Common myeloid progenitor, CD34-positive (primary cell): ENCODE data around the gene RASL10A. TPM values are rescaled to one million over a fixed set of nuclear protein-coding genes. Genes with fewer than 3 reads are reported as not detected.
"Not testable (repeated sequence)": the region's sequence is repeated elsewhere in the genome, so short reads cannot be mapped to it uniquely, and the experiment has no call there.

Source experiments
- CTCF ChIA-PET: fragments of 350-600 bp; sonication (Branson Sonifier 250); formaldehyde crosslinking; loops from one replicate; lab custom pipeline; 2021; ENCODE audit warnings: antibody characterized with exemption; lab: Charles Lee
- POLR2A ChIA-PET: fragments of 350-600 bp; sonication (Branson Sonifier 250); formaldehyde crosslinking; loops from one replicate; lab custom pipeline; 2021; ENCODE audit warnings: antibody characterized with exemption; lab: Charles Lee
- DNase-seq, 3 donors: peaks; one replicate each; pipeline versions ENCODE4 v3.0.0 to v3.0.0-alpha.2; 2013
- H3K27ac ChIP-seq, 2 experiments: 1 replicate in 1 of 2; 2 replicates in 1 of 2; pipeline ENCODE4 v1.7.0; 2013; ENCODE audit warnings: inconsistent platforms in 2 of 2, low read length in 2 of 2, mild to moderate bottlenecking in 2 of 2, low read depth in 1 of 2, moderate library complexity in 1 of 2; ENCODE audit not compliant: severe bottlenecking in 2 of 2, insufficient read depth in 1 of 2, poor library complexity in 1 of 2
- H3K27me3 ChIP-seq, 5 experiments: replicated peaks in 2 of 5; 1 replicate in 3 of 5; 2 replicates in 2 of 5; pipeline versions ENCODE4 v1.6.1 to v1.7.0; 2013; ENCODE audit warnings: low read length in 4 of 5, mild to moderate bottlenecking in 2 of 5, moderate library complexity in 2 of 5, inconsistent platforms in 1 of 5; ENCODE audit not compliant: insufficient read depth in 5 of 5, control insufficient read depth in 4 of 5
- H3K36me3 ChIP-seq, 4 experiments: 1 replicate in 2 of 4; 2 replicates in 2 of 4; pipeline versions ENCODE4 v1.6.1 to v1.7.0; 2013; ENCODE audit warnings: low read length in 3 of 4, control low read depth in 1 of 4, mild to moderate bottlenecking in 1 of 4; ENCODE audit not compliant: control insufficient read depth in 4 of 4, insufficient read depth in 4 of 4
- H3K4me1 ChIP-seq, 4 experiments: 1 replicate in 3 of 4; 2 replicates in 1 of 4; pipeline versions ENCODE4 v1.6.1 to v1.7.1; 2013; ENCODE audit warnings: low read length in 3 of 4, mild to moderate bottlenecking in 3 of 4, control low read depth in 1 of 4, inconsistent platforms in 1 of 4, moderate library complexity in 1 of 4; ENCODE audit not compliant: control insufficient read depth in 4 of 4, insufficient read depth in 4 of 4; ENCODE audit errors: control extremely low read depth in 1 of 4
- H3K4me3 ChIP-seq, 7 experiments: 1 replicate in 4 of 7; 2 replicates in 3 of 7; pipeline versions ENCODE4 v1.5.1 to v1.7.0; 2013; ENCODE audit warnings: mild to moderate bottlenecking in 7 of 7, low read length in 6 of 7, moderate library complexity in 6 of 7, inconsistent platforms in 2 of 7, low read depth in 2 of 7, control low read depth in 1 of 7; ENCODE audit not compliant: insufficient read depth in 4 of 7, control insufficient read depth in 1 of 7; ENCODE audit errors: extremely low read depth in 1 of 7
- H3K9me3 ChIP-seq, 5 experiments: 1 replicate in 4 of 5; 2 replicates in 1 of 5; pipeline versions ENCODE4 v1.6.1 to v1.7.1; 2013; ENCODE audit warnings: low read length in 4 of 5, mild to moderate bottlenecking in 2 of 5, inconsistent platforms in 1 of 5, low read depth in 1 of 5, moderate library complexity in 1 of 5; ENCODE audit not compliant: control insufficient read depth in 4 of 5, insufficient read depth in 2 of 5; ENCODE audit errors: control extremely low read depth in 1 of 5
- WGBS: methylation state at CpG from one replicate; pipeline ENCODE4 v1.1.5; 2013; ENCODE audit not compliant: insufficient coverage; 5-methylcytosine and 5-hydroxymethylcytosine counted together
- polyA plus RNA-seq: library from polyadenylated mRNA; unstranded; fragments of 120-200 nt; gene quantifications from one replicate; pipeline ENCODE4 v1.2.1, GENCODE V29; 2013

Gene RASL10A
- polyA plus RNA-seq = 0.91 TPM

GRCh38 chr22:29315286-29316140 lies at the start of gene RASL10A:
Gene RASL10A (minus strand): TSS chr22:29315697. CDS start chr22:29315246, 451 bp downstream.
- DNase-seq = peak in 1 of 3 donors; percentile 49
- Histone ChIP-seq H3K4me3 (peak within 1 kb of the TSS; percentile 23 to 67 (median 55)), H3K36me3 (no peaks in the 10 kb centered on the region), H3K27ac (no peak within 1 kb of the TSS), H3K4me1 (peaks cover 0 to 48% (median 36%) of the 10 kb centered on the region in 4 experiments), H3K27me3 (peaks cover 0 to 57% (median 24%) of the 10 kb centered on the region in 5 experiments), H3K9me3 (no peaks in the 10 kb centered on the region)
- ChIA-PET POLR2A (interaction anchor here (1.0 kb wide), 1 partner anchor 9 kb away, joined by 3 read pairs; the partner anchor contains the start of gene GAS2L1), CTCF (no interaction called here)
- WGBS = under 1% methylated on average over 79 of the region's 103 CpGs

- ChIA-PET CTCF (interaction anchor here (0.8 to 2.7 kb wide), 8 partner anchors 11 to 53 kb away, joined by 3 to 9 read pairs (median 4); partner anchors contain the start of gene GAS2L1), POLR2A (no interaction called here)
- Histone ChIP-seq H3K4me3 (no peak overlapping the region), H3K27ac (no peak overlapping the region), H3K27me3 (no peaks in the 10 kb centered on the region), H3K4me1 (peaks cover 0 to 13% (median 10%) of the 10 kb centered on the region in 4 experiments), H3K9me3 (no peaks in the 10 kb centered on the region), H3K36me3 (peaks cover 14 to 61% (median 39%) of the 10 kb centered on the region in 4 experiments)
- DNase-seq = peak in 2 of 3 donors; percentile 28 to 35
- whole genome bisulfite sequencing = 74% methylated on average over 9 of the region's 9 CpGs
Measured at GRCh38 chr22:29359469-29359868, 44.0 kb upstream of the RASL10A start.

GRCh38 chr22:29357193-29357890 lies 41.8 kb upstream of the RASL10A start:
- H3K36me3 ChIP-seq = peaks cover 14 to 80% (median 60%) of the 10 kb centered on the region in 4 experiments
- POLR2A ChIA-PET, H3K27me3 ChIP-seq, DNase-seq, H3K4me1 ChIP-seq, H3K9me3 ChIP-seq, H3K4me3 ChIP-seq, H3K27ac ChIP-seq: not testable (repeated sequence)
- 93% methylated on average over 4 of the region's 12 CpGs for WGBS
- CTCF ChIA-PET = interaction anchor here (1.1 to 2.2 kb wide), 4 partner anchors 11 to 83 kb away, joined by 3 to 8 read pairs (median 4); no protein-coding TSS in a partner anchor

- WGBS = 94% methylated on average over 5 of the region's 8 CpGs
- Histone ChIP-seq H3K36me3 (peaks cover 13 to 98% (median 80%) of the 10 kb centered on the region in 4 experiments), H3K27ac (no peak overlapping the region), H3K4me1 (no peaks in the 10 kb centered on the region), H3K27me3 (no peaks in the 10 kb centered on the region), H3K4me3 (no peak overlapping the region), H3K9me3 (no peaks in the 10 kb centered on the region)
- no peak for DNase-seq
- ChIA-PET CTCF (interaction anchor here (0.8 to 1.5 kb wide), 4 partner anchors 10 to 171 kb away, joined by 3 to 4 read pairs (median 3); no protein-coding TSS in a partner anchor), POLR2A (no interaction called here)
Measured at GRCh38 chr22:29353860-29354259, 38.4 kb upstream of the RASL10A start.

GRCh38 chr22:29353286-29353685 lies 37.8 kb upstream of the RASL10A start:
- no peaks in the 10 kb centered on the region for H3K4me1 ChIP-seq
- POLR2A ChIA-PET = no interaction called here
- no peaks in the 10 kb centered on the region for H3K27me3 ChIP-seq
- no peak for DNase-seq
- no peak overlapping the region for H3K27ac ChIP-seq
- no peaks in the 10 kb centered on the region for H3K9me3 ChIP-seq
- no peak overlapping the region for H3K4me3 ChIP-seq
- CTCF ChIA-PET = interaction anchor here (0.8 to 0.9 kb wide), 2 partner anchors 16 to 171 kb away, joined by 3 read pairs; no protein-coding TSS in a partner anchor
- WGBS = 100% methylated on average over 11 of the region's 11 CpGs
- peaks cover 10 to 97% (median 78%) of the 10 kb centered on the region in 4 experiments for H3K36me3 ChIP-seq

- H3K4me3 ChIP-seq = no peak overlapping the region
- no peaks in the 10 kb centered on the region for H3K4me1 ChIP-seq
- H3K27me3 ChIP-seq = no peaks in the 10 kb centered on the region
- no peaks in the 10 kb centered on the region for H3K9me3 ChIP-seq
- ChIA-PET CTCF (no interaction called here), POLR2A (no interaction called here)
- no peak overlapping the region for H3K27ac ChIP-seq
- DNase-seq = no peak
- WGBS = 100% methylated on average over 5 of the region's 9 CpGs
- peaks cover 15 to 97% (median 76%) of the 10 kb centered on the region in 4 experiments for H3K36me3 ChIP-seq
Measured at GRCh38 chr22:29352778-29353177, 37.3 kb upstream of the RASL10A start.
